ENCODE results near the gene PSAPL1. TPM values are rescaled to one million over a fixed set of nuclear protein-coding genes. Genes with fewer than 3 reads are reported as not detected.

The PSAPL1 gene
- total RNA-seq, 1 donor from 2014 or later: not detected

DNA sequence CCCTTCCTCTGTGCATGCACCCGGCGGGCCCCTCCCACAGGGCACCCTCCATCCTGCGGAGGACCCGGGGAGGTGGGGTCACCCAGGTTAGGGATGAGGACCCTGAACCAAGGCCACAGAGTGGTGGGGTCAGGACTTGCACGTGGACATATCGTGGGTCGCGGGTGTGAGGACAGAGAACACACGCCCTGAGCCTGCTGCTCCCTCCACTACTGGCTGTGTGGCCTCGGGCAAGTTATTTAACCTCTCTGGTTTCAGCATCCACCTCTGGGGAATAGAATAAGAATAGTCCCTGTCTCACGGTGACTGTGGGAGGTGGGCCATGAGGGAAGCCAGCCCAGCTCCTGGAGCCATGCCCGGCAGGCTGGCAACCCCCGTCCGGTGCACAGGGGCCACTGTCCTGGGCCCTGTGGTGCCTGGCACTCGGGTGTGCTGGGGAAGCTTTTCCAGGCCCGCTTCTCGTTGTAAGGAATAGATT lies 5.1 kb downstream of the PSAPL1 start:
- DNase-seq (ENCODE audit: low read depth) (no peak), FAIRE-seq (no peak)
- H3K4me3 ChIP-seq (ENCODE audit: low read depth, low read length): no peak overlapping the region
- TF ChIP-seq, protein P1, sequence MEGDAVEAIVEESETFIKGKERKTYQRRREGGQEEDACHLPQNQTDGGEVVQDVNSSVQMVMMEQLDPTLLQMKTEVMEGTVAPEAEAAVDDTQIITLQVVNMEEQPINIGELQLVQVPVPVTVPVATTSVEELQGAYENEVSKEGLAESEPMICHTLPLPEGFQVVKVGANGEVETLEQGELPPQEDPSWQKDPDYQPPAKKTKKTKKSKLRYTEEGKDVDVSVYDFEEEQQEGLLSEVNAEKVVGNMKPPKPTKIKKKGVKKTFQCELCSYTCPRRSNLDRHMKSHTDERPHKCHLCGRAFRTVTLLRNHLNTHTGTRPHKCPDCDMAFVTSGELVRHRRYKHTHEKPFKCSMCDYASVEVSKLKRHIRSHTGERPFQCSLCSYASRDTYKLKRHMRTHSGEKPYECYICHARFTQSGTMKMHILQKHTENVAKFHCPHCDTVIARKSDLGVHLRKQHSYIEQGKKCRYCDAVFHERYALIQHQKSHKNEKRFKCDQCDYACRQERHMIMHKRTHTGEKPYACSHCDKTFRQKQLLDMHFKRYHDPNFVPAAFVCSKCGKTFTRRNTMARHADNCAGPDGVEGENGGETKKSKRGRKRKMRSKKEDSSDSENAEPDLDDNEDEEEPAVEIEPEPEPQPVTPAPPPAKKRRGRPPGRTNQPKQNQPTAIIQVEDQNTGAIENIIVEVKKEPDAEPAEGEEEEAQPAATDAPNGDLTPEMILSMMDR (IDR thresholded peaks at IDR 0.05; ENCODE audit: insufficient read depth, low read length, severe bottlenecking): no peak
- no peaks in the 10 kb centered on the region for H3K36me3 ChIP-seq (ENCODE audit: control insufficient read depth, insufficient read depth, low read length)
- H3K27me3 ChIP-seq (ENCODE audit: control insufficient read depth, insufficient read depth, low read length): no peaks in the 10 kb centered on the region

DNA sequence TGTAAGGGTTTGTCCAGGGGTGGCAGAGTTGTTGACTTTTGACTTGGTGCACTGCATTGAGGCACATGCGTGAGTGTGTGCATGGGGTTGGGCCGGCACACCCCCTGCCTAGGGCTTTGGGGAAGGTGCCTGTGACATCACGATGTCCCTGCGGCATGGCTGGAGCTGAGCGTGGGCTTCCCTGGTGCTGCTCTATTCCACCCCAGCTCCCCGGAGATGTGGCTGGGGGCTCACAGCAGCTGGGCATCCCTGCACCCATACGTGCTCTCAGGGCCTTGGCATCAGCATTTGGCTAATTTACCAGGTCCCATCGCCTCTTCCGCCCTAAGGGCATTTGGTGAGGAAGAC lies 5.7 kb downstream of the PSAPL1 start:
- DNase-seq (ENCODE audit: low read depth): no peak
- Histone ChIP-seq H3K27me3 (ENCODE audit: control insufficient read depth, insufficient read depth, low read length) (no peaks in the 10 kb centered on the region), H3K36me3 (ENCODE audit: control insufficient read depth, insufficient read depth, low read length) (no peaks in the 10 kb centered on the region), H3K4me3 (ENCODE audit: low read depth, low read length) (no peak overlapping the region)
- TF ChIP-seq, protein P1 (IDR thresholded peaks at IDR 0.05; ENCODE audit: insufficient read depth, low read length, severe bottlenecking): no peak
- no peak for FAIRE-seq

DNA sequence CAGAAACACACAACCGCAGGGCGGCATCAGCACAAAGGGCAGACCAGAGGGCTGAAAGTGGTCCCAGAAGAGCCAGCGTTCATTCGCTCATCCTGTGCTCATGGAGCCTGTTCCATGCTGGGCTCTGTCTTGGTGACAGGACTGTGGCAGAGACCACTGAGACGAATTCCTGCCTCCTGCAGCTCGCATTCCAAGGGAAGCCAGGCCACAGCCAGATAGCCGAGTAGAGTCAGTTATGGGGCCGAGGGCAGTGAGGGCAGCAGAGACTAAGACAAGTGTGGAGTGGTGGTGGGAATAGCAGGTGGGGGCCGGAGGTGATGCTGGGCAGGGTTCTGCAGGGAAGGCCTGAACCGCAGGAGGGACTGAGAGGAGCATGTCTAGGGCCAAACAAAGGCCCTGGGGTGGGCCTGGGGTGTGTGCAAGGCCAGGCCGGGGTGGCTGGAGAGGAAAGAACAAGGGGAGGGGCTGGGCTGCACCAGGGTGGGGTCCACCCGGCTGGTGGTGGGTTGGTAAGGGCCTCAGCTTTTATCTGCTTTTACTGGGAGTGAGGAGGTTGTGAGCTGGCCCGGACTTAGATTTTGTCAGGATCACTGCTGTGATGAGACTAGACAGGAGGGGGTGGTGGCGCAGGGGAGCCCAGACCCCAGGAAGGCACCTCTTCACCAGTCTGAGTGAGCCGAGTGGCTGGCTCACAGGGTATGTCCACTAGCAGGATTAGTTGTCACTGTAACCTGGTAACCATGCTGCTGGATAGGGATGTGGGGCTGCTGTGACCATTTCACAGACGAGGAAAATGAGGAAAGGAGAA lies 6.3 kb downstream of the PSAPL1 start:
- Histone ChIP-seq H3K36me3 (ENCODE audit: control insufficient read depth, insufficient read depth, low read length) (no peaks in the 10 kb centered on the region), H3K27me3 (ENCODE audit: control insufficient read depth, insufficient read depth, low read length) (no peaks in the 10 kb centered on the region), H3K4me3 (ENCODE audit: low read depth, low read length) (no peak overlapping the region)
- DNase-seq (ENCODE audit: low read depth) (no peak), FAIRE-seq (no peak)
- TF ChIP-seq, protein P1 (IDR thresholded peaks at IDR 0.05; ENCODE audit: insufficient read depth, low read length, severe bottlenecking): no peak

DNA sequence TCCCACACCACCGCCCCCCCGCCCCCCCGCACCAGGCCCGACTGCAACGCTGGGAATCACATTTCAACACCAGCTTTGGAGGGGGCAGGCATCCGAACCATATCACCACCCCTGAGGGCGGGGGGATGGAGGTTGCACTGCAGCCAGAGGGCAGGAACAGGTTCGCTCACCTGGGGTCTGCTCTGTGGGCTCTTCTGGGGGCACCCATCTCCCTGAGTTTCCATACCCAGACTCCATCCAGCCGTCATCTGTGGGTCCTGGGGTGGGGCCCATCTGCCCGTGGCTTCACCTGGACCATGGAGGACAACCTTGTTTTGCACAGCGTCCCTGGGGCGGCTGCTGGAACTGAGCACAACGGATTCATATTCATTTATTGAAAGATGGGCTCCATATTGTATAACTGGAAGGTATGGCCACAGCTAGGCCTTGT lies 6.9 kb downstream of the PSAPL1 start:
- Histone ChIP-seq H3K4me3 (ENCODE audit: low read depth, low read length) (no peak overlapping the region), H3K36me3 (ENCODE audit: control insufficient read depth, insufficient read depth, low read length) (no peaks in the 10 kb centered on the region), H3K27me3 (ENCODE audit: control insufficient read depth, insufficient read depth, low read length) (no peaks in the 10 kb centered on the region)
- TF ChIP-seq, protein P1 (IDR thresholded peaks at IDR 0.05; ENCODE audit: insufficient read depth, low read length, severe bottlenecking): no peak
- no peak for DNase-seq (ENCODE audit: low read depth)
- no peak for FAIRE-seq

DNA sequence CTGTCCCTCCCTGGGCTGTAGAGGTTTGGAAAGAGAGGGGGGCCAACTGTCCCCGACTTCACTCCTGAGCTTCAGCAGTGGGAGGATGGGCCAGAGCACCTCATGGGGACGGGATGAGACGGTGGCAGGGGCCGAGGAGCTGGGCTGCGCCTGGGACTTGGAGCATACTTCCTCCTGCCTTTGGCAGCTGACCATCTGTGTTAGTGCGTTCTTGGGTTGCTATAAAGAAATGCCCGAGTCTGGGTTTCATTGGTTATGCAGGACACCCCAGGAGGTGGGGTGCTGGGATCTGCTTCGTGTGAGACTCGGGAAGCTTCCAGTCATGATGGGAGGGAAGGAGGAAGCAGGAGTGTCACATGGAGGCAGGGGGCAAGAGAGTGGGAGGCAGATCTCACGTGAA lies 7.4 kb downstream of the PSAPL1 start:
- Histone ChIP-seq H3K36me3 (ENCODE audit: control insufficient read depth, insufficient read depth, low read length) (no peaks in the 10 kb centered on the region), H3K27me3 (ENCODE audit: control insufficient read depth, insufficient read depth, low read length) (no peaks in the 10 kb centered on the region), H3K4me3 (ENCODE audit: low read depth, low read length) (no peak overlapping the region)
- FAIRE-seq: no peak
- DNase-seq (ENCODE audit: low read depth): no peak
- TF ChIP-seq, protein P1 (IDR thresholded peaks at IDR 0.05; ENCODE audit: insufficient read depth, low read length, severe bottlenecking): no peak
